Fibroblast of villous mesenchyme (primary cell): ENCODE data around the gene ACAP3. TPM values are rescaled to one million over a fixed set of nuclear protein-coding genes. Genes with fewer than 3 reads are reported as not detected.

Source experiments
- DNase-seq: peaks from one replicate; pipeline ENCODE4 v3.0.0-alpha.2; 2010; ENCODE audit warnings: low read depth
- H3K4me3 ChIP-seq: 2 replicates; pipeline ENCODE4 v1.5.1; 2011; ENCODE audit warnings: low read depth, mild to moderate bottlenecking, low read length
- CTCF ChIP-seq: IDR thresholded peaks from 2 replicates; pipeline ENCODE4 v1.5.1; 2012; ENCODE audit warnings: low read depth, mild to moderate bottlenecking, low read length; ENCODE audit not compliant: insufficient read depth
- total RNA-seq: library from RNA; depleted of rRNA; stranded (reverse); fragments of >200 nt; gene quantifications from 2 replicates; pipeline ENCODE4 v1.2.3, GENCODE V29; 2012

Gene ACAP3
- total RNA-seq, 1 donor: 43.2 TPM

- no peak overlapping the region for H3K4me3 ChIP-seq
- TF ChIP-seq CTCF: no peak
- no peak for DNase-seq
Observed at GRCh38 chr1:1313500-1314236, 5.9 kb upstream of the ACAP3 start.

- DNase-seq: no peak
- no peak overlapping the region for H3K4me3 ChIP-seq
- TF ChIP-seq CTCF: no peak
Observed at GRCh38 chr1:1312450-1313314, 5.0 kb upstream of the ACAP3 start.

- no peak for TF ChIP-seq CTCF
- no peak overlapping the region for H3K4me3 ChIP-seq
- no peak for DNase-seq
Observed at GRCh38 chr1:1311107-1312104, 3.7 kb upstream of the ACAP3 start.

- DNase-seq: no peak
- TF ChIP-seq CTCF: no peak
- no peak overlapping the region for H3K4me3 ChIP-seq
Observed at GRCh38 chr1:1310476-1311053, 2.8 kb upstream of the ACAP3 start.

GRCh38 chr1:1310109-1310385 lies 2.3 kb upstream of the ACAP3 start:
- no peak for TF ChIP-seq CTCF
- H3K4me3 ChIP-seq: no peak overlapping the region
- no peak for DNase-seq
